Glutamatergic neuron (in vitro differentiated cells): ENCODE measurements around the gene CDC45. TPM values are rescaled to one million over a fixed set of nuclear protein-coding genes. Genes with fewer than 3 reads are reported as not detected.

Source experiments
- DNase-seq: peaks from one replicate; pipeline ENCODE4 v3.0.0; 2022
- H3K27ac Mint-ChIP-seq: one replicate; pipeline ENCODE4 v1.8.0; 2020; ENCODE audit warnings: mild to moderate bottlenecking, mixed read lengths, inconsistent platforms; ENCODE audit not compliant: unreplicated experiment
- H3K27me3 Mint-ChIP-seq: one replicate; pipeline ENCODE4 v1.8.0; 2020; ENCODE audit warnings: mild to moderate bottlenecking, moderate library complexity, mixed read lengths, inconsistent platforms; ENCODE audit not compliant: unreplicated experiment
- H3K36me3 Mint-ChIP-seq: one replicate; pipeline ENCODE4 v1.8.0; 2020; ENCODE audit warnings: mild to moderate bottlenecking, mixed read lengths, inconsistent platforms; ENCODE audit not compliant: unreplicated experiment
- H3K4me1 Mint-ChIP-seq: one replicate; pipeline ENCODE4 v1.8.0; 2020; ENCODE audit warnings: mild to moderate bottlenecking, low read depth, mixed read lengths, inconsistent platforms; ENCODE audit not compliant: unreplicated experiment
- H3K4me3 Mint-ChIP-seq: one replicate; pipeline ENCODE4 v1.8.0; 2020; ENCODE audit warnings: mild to moderate bottlenecking, mixed read lengths, inconsistent platforms; ENCODE audit not compliant: unreplicated experiment
- H3K9me3 Mint-ChIP-seq: one replicate; pipeline ENCODE4 v1.8.0; 2020; ENCODE audit warnings: mild to moderate bottlenecking, moderate library complexity, mixed read lengths, inconsistent platforms; ENCODE audit not compliant: unreplicated experiment
- CTCF ChIP-seq: fragments of 200-600 bp; sonication (generic); IDR thresholded peaks from one replicate; pipeline ENCODE4 v1.5.0; 2021; ENCODE audit not compliant: partially characterized antibody, unreplicated experiment
- total RNA-seq: library from RNA; stranded (reverse); fragmentation: NEBNext Ultra II Directional; extraction: Animal tissue kit (Norgen Biotek cat#: 25700); gene quantifications from one replicate; pipeline ENCODE4 v1.2.1, GENCODE V29; 2021; ENCODE audit not compliant: unreplicated experiment

Gene CDC45
- total RNA-seq, 1 donor from 2014 or later, result 3.5 TPM

- Mint-ChIP-seq H3K27me3 (no peaks in the 10 kb centered on the region), H3K36me3 (no peaks in the 10 kb centered on the region), H3K27ac (no peak overlapping the region), H3K9me3 (peaks cover 1% of the 10 kb centered on the region), H3K4me3 (no peak overlapping the region), H3K4me1 (no peaks in the 10 kb centered on the region)
- TF ChIP-seq CTCF, result no peak
- no peak for DNase-seq
Measured at GRCh38 chr22:19536564-19536963, 56.8 kb downstream of the CDC45 start.

- Mint-ChIP-seq H3K27ac (no peak overlapping the region), H3K4me3 (no peak overlapping the region), H3K4me1 (no peaks in the 10 kb centered on the region), H3K36me3 (no peaks in the 10 kb centered on the region), H3K27me3 (no peaks in the 10 kb centered on the region), H3K9me3 (peaks cover 1% of the 10 kb centered on the region)
- no peak for TF ChIP-seq CTCF
- DNase-seq, result no peak
Measured at GRCh38 chr22:19537941-19538488, 58.3 kb downstream of the CDC45 start.

GRCh38 chr22:19540394-19540793 lies 60.7 kb downstream of the CDC45 start:
- DNase-seq, result no peak
- Mint-ChIP-seq H3K27ac (no peak overlapping the region), H3K4me3 (no peak overlapping the region), H3K36me3 (no peaks in the 10 kb centered on the region), H3K27me3 (no peaks in the 10 kb centered on the region), H3K9me3 (peaks cover 1% of the 10 kb centered on the region), H3K4me1 (no peaks in the 10 kb centered on the region)
- TF ChIP-seq CTCF, result no peak

GRCh38 chr22:19543970-19544708 lies 64.4 kb downstream of the CDC45 start:
- Mint-ChIP-seq H3K4me1 (no peaks in the 10 kb centered on the region), H3K27me3 (no peaks in the 10 kb centered on the region), H3K36me3 (no peaks in the 10 kb centered on the region), H3K9me3 (no peaks in the 10 kb centered on the region), H3K27ac (no peak overlapping the region), H3K4me3 (no peak overlapping the region)
- no peak for TF ChIP-seq CTCF
- no peak for DNase-seq

GRCh38 chr22:19545935-19546207 lies 66.2 kb downstream of the CDC45 start:
- no peaks in the 10 kb centered on the region for H3K27me3 Mint-ChIP-seq
- DNase-seq, result no peak
- no peaks in the 10 kb centered on the region for H3K9me3 Mint-ChIP-seq
- H3K4me1 Mint-ChIP-seq, result no peaks in the 10 kb centered on the region
- no peak overlapping the region for H3K4me3 Mint-ChIP-seq
- no peaks in the 10 kb centered on the region for H3K36me3 Mint-ChIP-seq
- TF ChIP-seq CTCF, result no peak
- no peak overlapping the region for H3K27ac Mint-ChIP-seq
